Esophagus muscularis mucosa (tissue), 4 donors: ENCODE data around the gene DTX1. TPM values are rescaled to one million over a fixed set of nuclear protein-coding genes. Genes with fewer than 3 reads are reported as not detected.

Experiments
- DNase-seq: peaks from one replicate; pipeline ENCODE4 v3.0.0-alpha.2; 2017; ENCODE audit errors: extremely low spot score
- H3K27ac ChIP-seq, 4 donors: fragments of 200-600 bp; sonication (generic); replicated peaks in 1 of 4; 1 replicate in 3 of 4; 2 replicates in 1 of 4; pipeline ENCODE4 v1.5.1; 2016 to 2019; ENCODE audit warnings: mild to moderate bottlenecking in 1 of 4
- H3K27me3 ChIP-seq, 4 donors: fragments of 200-600 bp; sonication (generic); one replicate each; pipeline versions ENCODE4 v1.5.1 to v1.6.0; 2016 to 2019
- H3K36me3 ChIP-seq, 4 donors: fragments of 200-600 bp; sonication (generic); one replicate each; pipeline ENCODE4 v1.5.1; 2016 to 2019
- H3K4me1 ChIP-seq, 4 donors: fragments of 200-600 bp; sonication (generic); one replicate each; pipeline ENCODE4 v1.5.1; 2016 to 2019
- H3K4me3 ChIP-seq, 4 donors: fragments of 200-600 bp; sonication (generic); 1 replicate in 2 of 4; 2 replicates in 2 of 4; pipeline ENCODE4 v1.5.1; 2016 to 2019; ENCODE audit warnings: mild to moderate bottlenecking in 4 of 4, moderate library complexity in 1 of 4
- H3K9me3 ChIP-seq, 4 donors: fragments of 200-600 bp; sonication (generic); 1 replicate in 3 of 4; 2 replicates in 1 of 4; pipeline ENCODE4 v1.5.1; 2016 to 2019
- EP300 ChIP-seq: sonication (generic); formaldehyde crosslinking; IDR thresholded peaks from one replicate; pipeline ENCODE4 v1.6.1; 2017; ENCODE audit warnings: antibody characterized with exemption
- POLR2A ChIP-seq: fragments of 450-650 bp; IDR thresholded peaks from one replicate; pipeline ENCODE4 v1.6.1; 2017; ENCODE audit warnings: antibody characterized with exemption, moderate library complexity, mild to moderate bottlenecking, low read depth
- POLR2AphosphoS5 ChIP-seq, 2 donors: sonication (generic); formaldehyde crosslinking; IDR thresholded peaks; one replicate each; pipeline ENCODE4 v1.6.1; 2017; ENCODE audit warnings: antibody characterized with exemption in 2 of 2
- WGBS: methylation state at CpG from one replicate; pipeline ENCODE4 v1.1.5; 2018; 5-methylcytosine and 5-hydroxymethylcytosine counted together
- intact Hi-C: fragments of 100-400 bp; cut with DNase I; formaldehyde crosslinking; loops from one replicate; pipeline ENCODE4 v1.15.1; 2023
- total RNA-seq, 4 donors: library from RNA; depleted of rRNA; stranded (reverse); fragments of >200 nt; gene quantifications; one replicate each; pipeline versions ENCODE4 v1.1.0 to v1.2.1, GENCODE V29; 2016
- TF ChIP-seq, protein P1 (sequence below), 3 experiments: fragments of 200-600 bp in 2 of 3; fragments of 450-650 bp in 1 of 3; sonication (generic) in 2 of 3; IDR thresholded peaks; one replicate each; pipeline ENCODE4 v1.5.1; 2017 to 2019; ENCODE audit warnings: antibody characterized with exemption in 3 of 3, mild to moderate bottlenecking in 2 of 3, moderate library complexity in 1 of 3

The DTX1 gene
- total RNA-seq, 4 donors from 2014 or later, result 3.6 to 6.1 (median 4.9) TPM

DNA sequence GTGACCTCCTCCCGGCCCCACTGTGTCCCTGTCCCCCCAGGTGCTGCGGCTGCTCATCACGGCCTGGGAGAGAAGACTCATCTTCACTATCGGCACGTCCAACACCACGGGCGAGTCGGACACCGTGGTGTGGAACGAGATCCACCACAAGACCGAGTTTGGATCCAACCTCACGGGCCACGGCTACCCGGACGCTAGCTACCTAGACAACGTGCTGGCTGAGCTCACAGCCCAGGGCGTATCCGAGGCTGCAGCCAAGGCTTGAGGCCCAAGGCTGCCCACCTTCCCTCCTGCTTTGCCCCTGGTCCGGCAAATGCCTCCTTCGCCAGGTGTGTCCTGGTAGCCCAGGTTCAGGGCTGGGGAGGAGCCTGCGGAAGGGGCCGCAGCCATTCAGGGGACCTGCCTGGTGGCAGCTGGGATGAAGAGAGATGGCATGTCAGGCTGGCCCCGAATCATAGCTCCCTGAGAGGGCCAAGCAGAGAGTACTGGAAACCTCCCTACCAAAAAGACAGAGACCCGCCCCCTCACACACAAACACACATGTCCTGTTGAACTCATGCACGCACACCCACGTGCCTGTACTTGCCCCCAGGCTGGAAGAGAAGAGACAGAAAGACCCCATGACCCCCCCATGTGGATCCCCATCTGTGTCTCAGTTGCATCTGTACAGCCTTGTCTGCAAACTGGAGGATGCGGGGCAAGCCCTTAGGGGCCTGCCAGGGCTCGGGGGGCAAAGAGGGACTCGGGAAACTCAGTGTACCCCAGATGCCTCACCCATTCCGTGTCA, 40.3 kb downstream of the DTX1 start:
- Histone ChIP-seq H3K27ac (no peak overlapping the region), H3K27me3 (peaks cover 3 to 59% (median 9%) of the 10 kb centered on the region in 4 donors), H3K4me3 (no peak overlapping the region), H3K9me3 (no peaks in the 10 kb centered on the region), H3K4me1 (peaks cover 8 to 21% (median 18%) of the 10 kb centered on the region in 4 donors), H3K36me3 (no peaks in the 10 kb centered on the region)
- 87% methylated on average over 27 of the region's 30 CpGs for WGBS
- intact Hi-C loops, result no loop called here
- no peak for DNase-seq
- TF ChIP-seq EP300 (no peak), POLR2A (no peak), POLR2AphosphoS5 (IDR thresholded peaks at IDR 0.05) (no peak)

DNA sequence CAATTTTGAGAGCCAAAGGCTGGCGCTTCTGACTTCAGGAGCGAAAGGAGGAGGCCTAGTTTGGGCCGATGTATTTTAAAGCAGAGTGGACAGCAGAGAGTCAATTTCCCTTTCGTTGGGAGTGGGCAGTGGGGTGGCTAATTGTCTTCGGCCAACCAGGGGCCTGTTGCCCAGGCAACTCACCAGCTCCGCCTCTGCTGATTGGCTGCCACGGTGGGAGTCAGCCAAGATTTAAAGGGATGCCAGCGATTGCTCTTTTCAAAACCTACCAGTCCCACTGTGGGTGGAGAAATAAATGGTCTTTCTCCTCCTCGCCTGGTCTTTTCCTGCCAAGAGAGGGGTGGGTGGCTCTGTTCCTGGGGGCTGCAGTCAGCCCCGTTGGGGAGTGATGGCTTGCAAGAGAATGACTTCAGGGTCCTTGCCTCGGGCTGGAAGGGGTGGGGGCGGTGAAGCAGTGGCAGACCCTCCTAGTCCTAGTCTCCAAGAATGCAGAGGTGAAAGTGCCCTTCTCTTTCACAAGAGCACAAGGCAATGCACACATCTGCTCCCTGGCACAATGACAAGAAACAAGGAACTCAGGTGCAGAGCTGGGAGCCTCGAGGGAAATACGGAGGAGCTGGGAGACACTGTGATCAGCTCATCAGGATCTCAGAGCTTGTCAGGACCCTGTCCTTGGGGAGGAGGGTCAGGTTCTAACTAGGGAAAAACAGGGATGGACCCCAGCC, 41.3 kb downstream of the DTX1 start:
- TF ChIP-seq POLR2AphosphoS5 (IDR thresholded peaks at IDR 0.05) (no peak), POLR2A (no peak), EP300 (no peak)
- TF ChIP-seq, protein P1, sequence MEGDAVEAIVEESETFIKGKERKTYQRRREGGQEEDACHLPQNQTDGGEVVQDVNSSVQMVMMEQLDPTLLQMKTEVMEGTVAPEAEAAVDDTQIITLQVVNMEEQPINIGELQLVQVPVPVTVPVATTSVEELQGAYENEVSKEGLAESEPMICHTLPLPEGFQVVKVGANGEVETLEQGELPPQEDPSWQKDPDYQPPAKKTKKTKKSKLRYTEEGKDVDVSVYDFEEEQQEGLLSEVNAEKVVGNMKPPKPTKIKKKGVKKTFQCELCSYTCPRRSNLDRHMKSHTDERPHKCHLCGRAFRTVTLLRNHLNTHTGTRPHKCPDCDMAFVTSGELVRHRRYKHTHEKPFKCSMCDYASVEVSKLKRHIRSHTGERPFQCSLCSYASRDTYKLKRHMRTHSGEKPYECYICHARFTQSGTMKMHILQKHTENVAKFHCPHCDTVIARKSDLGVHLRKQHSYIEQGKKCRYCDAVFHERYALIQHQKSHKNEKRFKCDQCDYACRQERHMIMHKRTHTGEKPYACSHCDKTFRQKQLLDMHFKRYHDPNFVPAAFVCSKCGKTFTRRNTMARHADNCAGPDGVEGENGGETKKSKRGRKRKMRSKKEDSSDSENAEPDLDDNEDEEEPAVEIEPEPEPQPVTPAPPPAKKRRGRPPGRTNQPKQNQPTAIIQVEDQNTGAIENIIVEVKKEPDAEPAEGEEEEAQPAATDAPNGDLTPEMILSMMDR (IDR thresholded peaks at IDR 0.05), result no peak
- H3K4me1 ChIP-seq, result peaks cover 6 to 20% (median 15%) of the 10 kb centered on the region in 4 donors
- no peak overlapping the region for H3K27ac ChIP-seq
- H3K4me3 ChIP-seq, result no peak overlapping the region
- H3K27me3 ChIP-seq, result peaks cover 3 to 59% (median 6%) of the 10 kb centered on the region in 4 donors
- no peaks in the 10 kb centered on the region for H3K9me3 ChIP-seq
- H3K36me3 ChIP-seq, result no peaks in the 10 kb centered on the region
- 37% methylated on average over 10 of the region's 14 CpGs for WGBS
- intact Hi-C loops, result no loop called here
- DNase-seq, result no peak

GRCh38 chr12:113098441-113099028, 42.0 kb downstream of the DTX1 start:
- WGBS, result 34% methylated on average over 15 of the region's 15 CpGs
- intact Hi-C loops, result no loop called here
- TF ChIP-seq POLR2A (no peak), EP300 (no peak), POLR2AphosphoS5 (IDR thresholded peaks at IDR 0.05) (peak; percentile 17 to 22)
- TF ChIP-seq, protein P1 (IDR thresholded peaks at IDR 0.05), result peak; percentile 46 to 72 (median 58)
- H3K4me3 ChIP-seq, result no peak overlapping the region
- H3K27ac ChIP-seq, result no peak overlapping the region
- peaks cover 0 to 57% (median 4%) of the 10 kb centered on the region in 4 donors for H3K27me3 ChIP-seq
- H3K4me1 ChIP-seq, result peaks cover 3 to 15% (median 10%) of the 10 kb centered on the region in 4 donors
- H3K9me3 ChIP-seq, result no peaks in the 10 kb centered on the region
- peak; percentile 96 for DNase-seq
- no peaks in the 10 kb centered on the region for H3K36me3 ChIP-seq

GRCh38 chr12:113099364-113099763, 42.8 kb downstream of the DTX1 start:
- Histone ChIP-seq H3K9me3 (no peaks in the 10 kb centered on the region), H3K27ac (no peak overlapping the region), H3K27me3 (peaks cover 3 to 57% (median 7%) of the 10 kb centered on the region in 4 donors), H3K4me3 (no peak overlapping the region), H3K4me1 (peaks cover 8 to 22% (median 16%) of the 10 kb centered on the region in 4 donors), H3K36me3 (no peaks in the 10 kb centered on the region)
- intact Hi-C loops, result no loop called here
- DNase-seq, result no peak
- no peak for TF ChIP-seq POLR2A
- TF ChIP-seq, protein P1 (IDR thresholded peaks at IDR 0.05), result no peak
- TF ChIP-seq EP300, result no peak
- no peak for TF ChIP-seq POLR2AphosphoS5 (IDR thresholded peaks at IDR 0.05)

DNA sequence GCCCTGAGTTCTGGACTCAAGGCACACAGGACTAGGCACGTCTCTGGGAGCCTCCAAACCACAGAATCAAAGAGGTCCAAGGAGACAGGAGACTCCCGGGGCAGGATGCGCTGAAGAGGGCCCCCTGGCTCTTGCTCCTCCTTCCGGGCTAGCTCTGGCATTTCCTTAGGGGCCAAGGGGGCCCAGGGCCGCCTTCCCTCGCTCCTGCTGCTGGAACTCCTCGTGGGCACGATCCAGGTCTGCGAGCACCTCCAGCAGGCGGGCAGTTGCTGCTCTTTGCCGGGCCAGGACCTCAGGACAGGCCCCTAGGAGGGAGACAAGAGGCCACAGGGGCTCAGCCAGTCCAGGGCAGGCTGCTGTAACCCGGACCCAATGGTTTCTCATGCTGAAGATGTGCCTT, 43.2 kb downstream of the DTX1 start:
- H3K4me1 ChIP-seq, result peaks cover 8 to 22% (median 16%) of the 10 kb centered on the region in 4 donors
- no peak for TF ChIP-seq POLR2AphosphoS5 (IDR thresholded peaks at IDR 0.05)
- no peak for TF ChIP-seq POLR2A
- no peak for TF ChIP-seq EP300
- TF ChIP-seq, protein P1 (IDR thresholded peaks at IDR 0.05), result no peak
- H3K9me3 ChIP-seq, result no peaks in the 10 kb centered on the region
- intact Hi-C loops, result no loop called here
- no peak overlapping the region for H3K27ac ChIP-seq
- peaks cover 3 to 57% (median 8%) of the 10 kb centered on the region in 4 donors for H3K27me3 ChIP-seq
- no peaks in the 10 kb centered on the region for H3K36me3 ChIP-seq
- H3K4me3 ChIP-seq, result no peak overlapping the region
- no peak for DNase-seq
- 73% methylated on average over 5 of the region's 12 CpGs for WGBS
